ENCODE data around the gene C4orf36.

DNA sequence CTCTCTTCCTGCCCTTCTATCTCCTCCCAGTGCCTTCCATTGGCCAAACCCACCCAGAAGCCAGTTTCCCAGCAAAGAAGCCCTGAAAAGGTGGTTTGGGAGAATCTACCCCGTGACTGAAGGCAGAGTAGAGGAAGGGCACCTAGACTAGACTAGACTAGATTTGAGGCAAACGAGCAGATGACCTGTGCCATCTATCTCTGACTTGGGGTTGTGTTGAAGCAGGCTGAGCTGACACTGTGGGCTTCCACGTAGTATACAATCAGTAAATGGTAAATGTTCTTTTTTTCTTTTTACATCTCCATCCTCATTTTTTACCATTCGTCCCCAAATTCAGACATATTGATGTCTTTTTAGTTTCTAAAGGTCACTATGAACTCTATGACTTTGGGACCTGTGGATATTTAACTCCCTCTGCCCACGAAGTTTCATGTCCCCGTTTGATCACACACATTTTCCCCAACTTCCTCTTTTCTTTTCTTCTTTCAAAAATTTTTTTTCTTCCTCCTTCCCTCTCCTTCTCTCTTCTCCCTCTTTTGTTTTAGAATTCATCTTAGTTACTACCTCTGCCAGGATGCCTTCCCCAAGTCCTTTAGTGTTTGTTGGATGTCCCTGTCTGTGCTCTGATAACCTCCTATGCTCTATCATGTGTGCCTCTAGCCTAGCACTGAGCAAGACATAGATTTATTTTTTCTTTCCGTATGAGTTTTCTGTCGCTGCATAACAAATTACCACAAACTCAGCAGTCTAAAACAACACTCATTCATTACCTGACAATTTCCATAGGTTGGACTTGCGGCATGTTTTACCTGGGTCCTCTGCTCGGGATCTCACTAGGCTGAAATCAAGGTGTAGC is 36.4 kb upstream of the C4orf36 start:
- TF ChIP-seq POLR2AphosphoS5 (IDR thresholded peaks at IDR 0.05; ENCODE audit: borderline replicate concordance, low read depth, low read length): no peak
- no peak for TF ChIP-seq EZH2 (IDR thresholded peaks at IDR 0.05)
- no peak for TF ChIP-seq FOXP2 (optimal IDR thresholded peaks at IDR 0.05; ENCODE audit: control extremely low read depth, extremely low read length, insufficient read depth)

Measured in SK-N-MC (cell line).